Measurements from ENCODE around the gene ATP5IF1. TPM values are rescaled to one million over a fixed set of nuclear protein-coding genes. Genes with fewer than 3 reads are reported as not detected.
A peak's percentile ranks its signal among the peaks of the same experiment; 100 is the strongest.

ATP5IF1 gene
- total RNA-seq, 3 donors from 2014 or later (not counting 1 experiment from before 2014, with no cell fraction given), result 81.1 to 101 (median 91.1) TPM

GRCh38 chr1:28273216-28273860 is 37.4 kb downstream of the ATP5IF1 start:
- intact Hi-C loops (cut with micrococcal nuclease), result no loop called here
- Histone ChIP-seq H3K9me3 (ENCODE audit: control insufficient read depth, insufficient read depth, low read length) (no peaks in the 10 kb centered on the region), H3K27ac (ENCODE audit: low read length) (no peak overlapping the region), H3K4me3 (ENCODE audit: low read length) (no peak overlapping the region), H3K27me3 (ENCODE audit: control insufficient read depth, insufficient read depth, low read length) (no peaks in the 10 kb centered on the region), H3K4me1 (ENCODE audit: control insufficient read depth, insufficient read depth, low read length) (no peaks in the 10 kb centered on the region), H3K36me3 (ENCODE audit: control insufficient read depth, insufficient read depth, low read length) (peaks cover 37% of the 10 kb centered on the region)
- Mint-ChIP-seq H3K27ac (no peak overlapping the region), H3K36me3 (peaks cover 12% of the 10 kb centered on the region), H3K4me3 (no peak overlapping the region), H3K9me3 (no peaks in the 10 kb centered on the region), H3K27me3 (ENCODE audit: low read depth in 2 of 2) (no peaks in the 10 kb centered on the region), H3K4me1 (peaks cover 0 to 1% of the 10 kb centered on the region in 2 donors)
- no peak for TF ChIP-seq CTCF (IDR thresholded peaks at IDR 0.05)
- no peak for ATAC-seq
- no peak for DNase-seq
- WGBS (ENCODE audit: insufficient coverage), result 97% methylated on average over 17 of the region's 17 CpGs

GRCh38 chr1:28278763-28279162 is 42.8 kb downstream of the ATP5IF1 start:
- H3K27me3 Mint-ChIP-seq (ENCODE audit: low read depth in 2 of 2), result no peaks in the 10 kb centered on the region
- peaks cover 9% of the 10 kb centered on the region for H3K4me1 ChIP-seq (ENCODE audit: control insufficient read depth, insufficient read depth, low read length)
- H3K27me3 ChIP-seq (ENCODE audit: control insufficient read depth, insufficient read depth, low read length), result no peaks in the 10 kb centered on the region
- ATAC-seq, result no peak
- no peak for DNase-seq
- H3K9me3 ChIP-seq (ENCODE audit: control insufficient read depth, insufficient read depth, low read length), result no peaks in the 10 kb centered on the region
- H3K4me3 ChIP-seq (ENCODE audit: low read length), result no peak overlapping the region
- H3K4me3 Mint-ChIP-seq, result no peak overlapping the region
- WGBS (ENCODE audit: insufficient coverage), result 98% methylated on average over 4 of the region's 5 CpGs
- peaks cover 23% of the 10 kb centered on the region for H3K36me3 Mint-ChIP-seq
- H3K9me3 Mint-ChIP-seq, result no peaks in the 10 kb centered on the region
- H3K4me1 Mint-ChIP-seq, result peaks cover 8 to 9% of the 10 kb centered on the region in 2 donors
- no peak for TF ChIP-seq CTCF (IDR thresholded peaks at IDR 0.05)
- no peak overlapping the region for H3K27ac ChIP-seq (ENCODE audit: low read length)
- peaks cover 45% of the 10 kb centered on the region for H3K36me3 ChIP-seq (ENCODE audit: control insufficient read depth, insufficient read depth, low read length)
- intact Hi-C loops (cut with micrococcal nuclease), result no loop called here
- H3K27ac Mint-ChIP-seq, result no peak overlapping the region

- Mint-ChIP-seq H3K4me1 (peaks cover 8 to 9% of the 10 kb centered on the region in 2 donors), H3K9me3 (no peaks in the 10 kb centered on the region), H3K36me3 (peaks cover 23% of the 10 kb centered on the region), H3K4me3 (no peak overlapping the region), H3K27me3 (ENCODE audit: low read depth in 2 of 2) (no peaks in the 10 kb centered on the region), H3K27ac (no peak overlapping the region)
- 96% methylated on average over 7 of the region's 7 CpGs for WGBS (ENCODE audit: insufficient coverage)
- DNase-seq (no peak), ATAC-seq (no peak)
- Histone ChIP-seq H3K36me3 (ENCODE audit: control insufficient read depth, insufficient read depth, low read length) (peaks cover 38% of the 10 kb centered on the region), H3K27me3 (ENCODE audit: control insufficient read depth, insufficient read depth, low read length) (no peaks in the 10 kb centered on the region), H3K4me1 (ENCODE audit: control insufficient read depth, insufficient read depth, low read length) (peaks cover 9% of the 10 kb centered on the region), H3K9me3 (ENCODE audit: control insufficient read depth, insufficient read depth, low read length) (no peaks in the 10 kb centered on the region), H3K4me3 (ENCODE audit: low read length) (no peak overlapping the region), H3K27ac (ENCODE audit: low read length) (no peak overlapping the region)
- intact Hi-C loops (cut with micrococcal nuclease), result no loop called here
- no peak for TF ChIP-seq CTCF (IDR thresholded peaks at IDR 0.05)
Observed at GRCh38 chr1:28279721-28280120, 43.8 kb downstream of the ATP5IF1 start.

GRCh38 chr1:28280501-28280900 is 44.6 kb downstream of the ATP5IF1 start:
- peaks cover 9% of the 10 kb centered on the region for H3K4me1 ChIP-seq (ENCODE audit: control insufficient read depth, insufficient read depth, low read length)
- Mint-ChIP-seq H3K4me1 (peaks cover 8 to 9% of the 10 kb centered on the region in 2 donors), H3K27ac (no peak overlapping the region), H3K36me3 (peaks cover 23% of the 10 kb centered on the region), H3K4me3 (no peak overlapping the region), H3K27me3 (ENCODE audit: low read depth in 2 of 2) (no peaks in the 10 kb centered on the region), H3K9me3 (no peaks in the 10 kb centered on the region)
- no peaks in the 10 kb centered on the region for H3K9me3 ChIP-seq (ENCODE audit: control insufficient read depth, insufficient read depth, low read length)
- H3K27ac ChIP-seq (ENCODE audit: low read length), result no peak overlapping the region
- 92% methylated on average over 8 of the region's 8 CpGs for WGBS (ENCODE audit: insufficient coverage)
- TF ChIP-seq CTCF (IDR thresholded peaks at IDR 0.05), result no peak
- H3K27me3 ChIP-seq (ENCODE audit: control insufficient read depth, insufficient read depth, low read length), result no peaks in the 10 kb centered on the region
- DNase-seq, result peak in 1 of 2 donors; percentile 22
- ATAC-seq, result no peak
- intact Hi-C loops (cut with micrococcal nuclease), result no loop called here
- H3K4me3 ChIP-seq (ENCODE audit: low read length), result no peak overlapping the region
- peaks cover 34% of the 10 kb centered on the region for H3K36me3 ChIP-seq (ENCODE audit: control insufficient read depth, insufficient read depth, low read length)
